Activated CD8-positive, alpha-beta memory T cell treated with anti-CD3 and anti-CD28 coated beads, Interleukin-2, amount 10 ng/mL, durations not matched to agents 7 days and 5 days (primary cell): ENCODE data around the gene TPP2. TPM values are rescaled to one million over a fixed set of nuclear protein-coding genes. Genes with fewer than 3 reads are reported as not detected.
A peak's percentile ranks its signal among the peaks of the same experiment; 100 is the strongest.

ENCODE experiments used
- ATAC-seq: fragments of 150-1000 bp; cut with Tn5 transposase; one replicate; pipeline ENCODE4 v1.10.0; 2021; ENCODE audit warnings: moderate library complexity
- CTCF ChIA-PET: fragments of 350-600 bp; sonication (Branson Sonifier 250); formaldehyde crosslinking; loops from one replicate; lab custom pipeline; 2021; ENCODE audit warnings: antibody characterized with exemption; lab: Charles Lee
- DNase-seq: peaks from one replicate; pipeline ENCODE4 v3.0.0-alpha.2; 2020
- H3K27ac Mint-ChIP-seq: one replicate; pipeline ENCODE4 v1.8.0; 2021; ENCODE audit warnings: mild to moderate bottlenecking, mixed read lengths
- H3K27me3 Mint-ChIP-seq: one replicate; pipeline ENCODE4 v1.8.0; 2021; ENCODE audit warnings: mixed read lengths
- H3K36me3 Mint-ChIP-seq: one replicate; pipeline ENCODE4 v1.8.0; 2021; ENCODE audit warnings: mild to moderate bottlenecking, mixed read lengths
- H3K4me1 Mint-ChIP-seq: one replicate; pipeline ENCODE4 v1.8.0; 2021; ENCODE audit warnings: mixed read lengths
- H3K4me3 Mint-ChIP-seq: one replicate; pipeline ENCODE4 v1.8.0; 2021; ENCODE audit warnings: mild to moderate bottlenecking, moderate library complexity, mixed read lengths
- H3K9me3 Mint-ChIP-seq: one replicate; pipeline ENCODE4 v1.8.0; 2022; ENCODE audit warnings: low read depth, mixed read lengths
- total RNA-seq, 2 experiments: library from RNA; stranded (reverse); gene quantifications; one replicate each; pipeline ENCODE4 v1.2.3, GENCODE V29; 2021

The TPP2 gene
- total RNA-seq: 10 to 100 TPM; 74.8 to 95.7 TPM

- no peaks in the 10 kb centered on the region for H3K9me3 Mint-ChIP-seq
- peak within 1 kb of the TSS; percentile 96 for H3K4me3 Mint-ChIP-seq
- CTCF ChIA-PET: interaction anchor here (1.0 to 3.8 kb wide), 10 partner anchors 10 to 274 kb away, joined by 3 to 28 read pairs (median 6); partner anchors contain the start of gene ERCC5
- peak within 1 kb of the TSS; percentile 99 for H3K27ac Mint-ChIP-seq
- no peaks in the 10 kb centered on the region for H3K27me3 Mint-ChIP-seq
- ATAC-seq (peak; percentile 89), DNase-seq (peak; percentile 99)
- peaks cover 23% of the 10 kb centered on the region for H3K36me3 Mint-ChIP-seq
- peaks cover 60% of the 10 kb centered on the region for H3K4me1 Mint-ChIP-seq
Observed at GRCh38 chr13:102596147-102597028, at the start of gene TPP2. Gene TPP2, plus strand, starts transcription at chr13:102596986. Its CDS starts 53 bp downstream, at chr13:102597039.

- CTCF ChIA-PET: no interaction called here
- Mint-ChIP-seq H3K27me3 (peaks cover 28% of the 10 kb centered on the region), H3K36me3 (no peaks in the 10 kb centered on the region), H3K4me1 (no peaks in the 10 kb centered on the region), H3K27ac (no peak overlapping the region), H3K4me3 (no peak overlapping the region), H3K9me3 (no peaks in the 10 kb centered on the region)
- no peak for ATAC-seq
- DNase-seq: no peak
Observed at GRCh38 chr13:102548811-102549210, 48.0 kb upstream of the TPP2 start.

GRCh38 chr13:102550507-102550906 lies 46.3 kb upstream of the TPP2 start:
- no peaks in the 10 kb centered on the region for H3K4me1 Mint-ChIP-seq
- no peak overlapping the region for H3K27ac Mint-ChIP-seq
- no peak for DNase-seq
- H3K9me3 Mint-ChIP-seq: no peaks in the 10 kb centered on the region
- peaks cover 17% of the 10 kb centered on the region for H3K27me3 Mint-ChIP-seq
- no peaks in the 10 kb centered on the region for H3K36me3 Mint-ChIP-seq
- CTCF ChIA-PET: interaction anchor here (0.7 kb wide), 1 partner anchor 9 kb away, joined by 3 read pairs; no protein-coding TSS in a partner anchor
- no peak for ATAC-seq
- no peak overlapping the region for H3K4me3 Mint-ChIP-seq

GRCh38 chr13:102555914-102556553 lies 40.8 kb upstream of the TPP2 start:
- Mint-ChIP-seq H3K27me3 (peaks cover 8% of the 10 kb centered on the region), H3K9me3 (no peaks in the 10 kb centered on the region), H3K4me1 (peaks cover 4% of the 10 kb centered on the region), H3K36me3 (no peaks in the 10 kb centered on the region), H3K4me3 (no peak overlapping the region), H3K27ac (no peak overlapping the region)
- CTCF ChIA-PET: interaction anchor here (0.8 to 1.9 kb wide), 16 partner anchors 11 to 1411 kb away, joined by 3 to 9 read pairs (median 4); partner anchors contain the start of gene ERCC5
- DNase-seq (no peak), ATAC-seq (peak; percentile 42)

- no peaks in the 10 kb centered on the region for H3K36me3 Mint-ChIP-seq
- H3K27ac Mint-ChIP-seq: no peak overlapping the region
- no peaks in the 10 kb centered on the region for H3K9me3 Mint-ChIP-seq
- H3K4me1 Mint-ChIP-seq: peaks cover 4% of the 10 kb centered on the region
- peaks cover 13% of the 10 kb centered on the region for H3K27me3 Mint-ChIP-seq
- no peak for DNase-seq
- H3K4me3 Mint-ChIP-seq: no peak overlapping the region
- CTCF ChIA-PET: interaction anchor here (1.1 to 1.8 kb wide), 5 partner anchors 35 to 415 kb away, joined by 4 to 7 read pairs (median 5); partner anchors contain the start of gene ERCC5
- ATAC-seq: no peak
Observed at GRCh38 chr13:102556806-102557205, 40.0 kb upstream of the TPP2 start.

GRCh38 chr13:102558029-102558428 lies 38.8 kb upstream of the TPP2 start:
- CTCF ChIA-PET: no interaction called here
- no peaks in the 10 kb centered on the region for H3K9me3 Mint-ChIP-seq
- DNase-seq (no peak), ATAC-seq (no peak)
- peaks cover 20% of the 10 kb centered on the region for H3K27me3 Mint-ChIP-seq
- H3K36me3 Mint-ChIP-seq: no peaks in the 10 kb centered on the region
- H3K4me3 Mint-ChIP-seq: no peak overlapping the region
- peaks cover 4% of the 10 kb centered on the region for H3K4me1 Mint-ChIP-seq
- no peak overlapping the region for H3K27ac Mint-ChIP-seq

- no peak overlapping the region for H3K27ac Mint-ChIP-seq
- no peaks in the 10 kb centered on the region for H3K36me3 Mint-ChIP-seq
- CTCF ChIA-PET: no interaction called here
- peaks cover 28% of the 10 kb centered on the region for H3K27me3 Mint-ChIP-seq
- no peaks in the 10 kb centered on the region for H3K9me3 Mint-ChIP-seq
- no peaks in the 10 kb centered on the region for H3K4me1 Mint-ChIP-seq
- no peak overlapping the region for H3K4me3 Mint-ChIP-seq
- DNase-seq (no peak), ATAC-seq (no peak)
Observed at GRCh38 chr13:102561933-102562332, 34.9 kb upstream of the TPP2 start.

GRCh38 chr13:102563267-102563666 lies 33.5 kb upstream of the TPP2 start:
- Mint-ChIP-seq H3K9me3 (no peaks in the 10 kb centered on the region), H3K27me3 (peaks cover 39% of the 10 kb centered on the region), H3K4me1 (no peaks in the 10 kb centered on the region), H3K4me3 (no peak overlapping the region), H3K27ac (no peak overlapping the region), H3K36me3 (no peaks in the 10 kb centered on the region)
- CTCF ChIA-PET: no interaction called here
- no peak for ATAC-seq
- DNase-seq: no peak

- no peak overlapping the region for H3K4me3 Mint-ChIP-seq
- CTCF ChIA-PET: no interaction called here
- no peaks in the 10 kb centered on the region for H3K36me3 Mint-ChIP-seq
- H3K27ac Mint-ChIP-seq: no peak overlapping the region
- H3K4me1 Mint-ChIP-seq: no peaks in the 10 kb centered on the region
- DNase-seq (no peak), ATAC-seq (no peak)
- H3K9me3 Mint-ChIP-seq: no peaks in the 10 kb centered on the region
- H3K27me3 Mint-ChIP-seq: peaks cover 40% of the 10 kb centered on the region
Observed at GRCh38 chr13:102564564-102564963, 32.2 kb upstream of the TPP2 start.

GRCh38 chr13:102566513-102566912 lies 30.3 kb upstream of the TPP2 start:
- Mint-ChIP-seq H3K4me3 (no peak overlapping the region), H3K27ac (no peak overlapping the region), H3K9me3 (no peaks in the 10 kb centered on the region), H3K27me3 (peaks cover 44% of the 10 kb centered on the region), H3K36me3 (no peaks in the 10 kb centered on the region), H3K4me1 (no peaks in the 10 kb centered on the region)
- ATAC-seq (no peak), DNase-seq (no peak)
- CTCF ChIA-PET: interaction anchor here (0.8 to 1.6 kb wide), 2 partner anchors 15 to 304 kb away, joined by 3 to 5 read pairs; no protein-coding TSS in a partner anchor

- ATAC-seq (no peak), DNase-seq (no peak)
- H3K27ac Mint-ChIP-seq: no peak overlapping the region
- no peak overlapping the region for H3K4me3 Mint-ChIP-seq
- CTCF ChIA-PET: no interaction called here
- no peaks in the 10 kb centered on the region for H3K4me1 Mint-ChIP-seq
- H3K27me3 Mint-ChIP-seq: peaks cover 45% of the 10 kb centered on the region
- H3K36me3 Mint-ChIP-seq: no peaks in the 10 kb centered on the region
- no peaks in the 10 kb centered on the region for H3K9me3 Mint-ChIP-seq
Observed at GRCh38 chr13:102567857-102568256, 28.9 kb upstream of the TPP2 start.

- H3K4me3 Mint-ChIP-seq: no peak overlapping the region
- H3K27ac Mint-ChIP-seq: no peak overlapping the region
- no peak for ATAC-seq
- CTCF ChIA-PET: interaction anchor here (1.5 kb wide), 1 partner anchor 10 kb away, joined by 4 read pairs; no protein-coding TSS in a partner anchor
- no peaks in the 10 kb centered on the region for H3K9me3 Mint-ChIP-seq
- H3K27me3 Mint-ChIP-seq: peaks cover 58% of the 10 kb centered on the region
- DNase-seq: no peak
- no peaks in the 10 kb centered on the region for H3K4me1 Mint-ChIP-seq
- no peaks in the 10 kb centered on the region for H3K36me3 Mint-ChIP-seq
Observed at GRCh38 chr13:102569488-102569887, 27.3 kb upstream of the TPP2 start.

GRCh38 chr13:102571075-102571474 lies 25.7 kb upstream of the TPP2 start:
- DNase-seq (no peak), ATAC-seq (no peak)
- peaks cover 60% of the 10 kb centered on the region for H3K27me3 Mint-ChIP-seq
- H3K27ac Mint-ChIP-seq: no peak overlapping the region
- no peak overlapping the region for H3K4me3 Mint-ChIP-seq
- H3K36me3 Mint-ChIP-seq: no peaks in the 10 kb centered on the region
- CTCF ChIA-PET: interaction anchor here (1.1 kb wide), 1 partner anchor 15 kb away, joined by 3 read pairs; no protein-coding TSS in a partner anchor
- H3K4me1 Mint-ChIP-seq: no peaks in the 10 kb centered on the region
- H3K9me3 Mint-ChIP-seq: no peaks in the 10 kb centered on the region
